Fibroblast of pulmonary artery (primary cell): Measurements from ENCODE around the gene SMIM44.

Experiments used
- DNase-seq: peaks from one replicate; pipeline ENCODE4 v3.0.0-alpha.2; 2010; ENCODE audit warnings: low read depth
- H3K4me3 ChIP-seq: replicated peaks from 2 replicates; pipeline ENCODE4 v1.5.1; 2011; ENCODE audit warnings: low read depth, mild to moderate bottlenecking, control low read depth, low read length, moderate library complexity
- CTCF ChIP-seq: IDR thresholded peaks from 2 replicates; pipeline ENCODE4 v1.5.1; 2011; ENCODE audit warnings: mild to moderate bottlenecking, control low read depth, low read length, inconsistent platforms; ENCODE audit errors: missing control alignments

The SMIM44 gene

GRCh38 chr19:3492919-3493318, 9.7 kb upstream of the SMIM44 start:
- no peak for DNase-seq
- H3K4me3 ChIP-seq = no peak overlapping the region
- no peak for TF ChIP-seq CTCF

GRCh38 chr19:3492131-3492839, 9.0 kb upstream of the SMIM44 start:
- TF ChIP-seq CTCF = no peak
- DNase-seq = no peak
- no peak overlapping the region for H3K4me3 ChIP-seq

- no peak for TF ChIP-seq CTCF
- no peak overlapping the region for H3K4me3 ChIP-seq
- DNase-seq = no peak
Measured at GRCh38 chr19:3491396-3492119, 8.3 kb upstream of the SMIM44 start.

GRCh38 chr19:3482507-3483225, 575 bp downstream of the SMIM44 start:
- DNase-seq = no peak
- TF ChIP-seq CTCF = no peak
- no peak overlapping the region for H3K4me3 ChIP-seq

GRCh38 chr19:3481241-3482090, 1.8 kb downstream of the SMIM44 start:
- no peak overlapping the region for H3K4me3 ChIP-seq
- no peak for DNase-seq
- TF ChIP-seq CTCF = no peak

- no peak within 1 kb of the TSS for H3K4me3 ChIP-seq
Measured at GRCh38 chr19:3480383-3481091, 2.7 kb downstream of the SMIM44 start, which contains the start of gene SMIM24. TSS of gene SMIM24 (minus strand) at chr19:3480525. CDS start at chr19:3480463, 62 bp downstream.

More at GRCh38 chr19:3480383-3481091, 2.7 kb downstream of the SMIM44 start, which contains the start of gene SMIM24:
- TF ChIP-seq CTCF = no peak
- DNase-seq = no peak
